Hepatocyte (in vitro differentiated cells): ENCODE results near the gene CLCN4.

Experiments
- EZH2 ChIP-seq: fragments of 200-600 bp; sonication (generic); IDR thresholded peaks from 2 replicates; pipeline ENCODE4 v1.6.1; 2016; ENCODE audit warnings: antibody characterized with exemption, mild to moderate bottlenecking, borderline replicate concordance
- EZH2phosphoT487 ChIP-seq: fragments of 200-600 bp; sonication (generic); IDR thresholded peaks from one replicate; pipeline ENCODE4 v1.6.1; 2018; ENCODE audit warnings: antibody characterized with exemption, mild to moderate bottlenecking, low read depth, moderate library complexity; ENCODE audit not compliant: unreplicated experiment, severe bottlenecking
- TF ChIP-seq, protein P1 (sequence below): fragments of 200-600 bp; sonication (generic); IDR thresholded peaks from 2 replicates; pipeline ENCODE4 v1.5.1; 2016; ENCODE audit warnings: antibody characterized with exemption, mild to moderate bottlenecking; ENCODE audit not compliant: poor library complexity

GRCh38 chrX:10184411-10184810 is 27.6 kb downstream of the CLCN4 start:
- TF ChIP-seq, protein P1, sequence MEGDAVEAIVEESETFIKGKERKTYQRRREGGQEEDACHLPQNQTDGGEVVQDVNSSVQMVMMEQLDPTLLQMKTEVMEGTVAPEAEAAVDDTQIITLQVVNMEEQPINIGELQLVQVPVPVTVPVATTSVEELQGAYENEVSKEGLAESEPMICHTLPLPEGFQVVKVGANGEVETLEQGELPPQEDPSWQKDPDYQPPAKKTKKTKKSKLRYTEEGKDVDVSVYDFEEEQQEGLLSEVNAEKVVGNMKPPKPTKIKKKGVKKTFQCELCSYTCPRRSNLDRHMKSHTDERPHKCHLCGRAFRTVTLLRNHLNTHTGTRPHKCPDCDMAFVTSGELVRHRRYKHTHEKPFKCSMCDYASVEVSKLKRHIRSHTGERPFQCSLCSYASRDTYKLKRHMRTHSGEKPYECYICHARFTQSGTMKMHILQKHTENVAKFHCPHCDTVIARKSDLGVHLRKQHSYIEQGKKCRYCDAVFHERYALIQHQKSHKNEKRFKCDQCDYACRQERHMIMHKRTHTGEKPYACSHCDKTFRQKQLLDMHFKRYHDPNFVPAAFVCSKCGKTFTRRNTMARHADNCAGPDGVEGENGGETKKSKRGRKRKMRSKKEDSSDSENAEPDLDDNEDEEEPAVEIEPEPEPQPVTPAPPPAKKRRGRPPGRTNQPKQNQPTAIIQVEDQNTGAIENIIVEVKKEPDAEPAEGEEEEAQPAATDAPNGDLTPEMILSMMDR, result no peak
- TF ChIP-seq EZH2phosphoT487 (no peak), EZH2 (no peak)
